Hematopoietic multipotent progenitor cell treated with erythropoietin and hydrocortisone succinate and interleukin-3 and kit ligand, for 15 days (in vitro differentiated cells): ENCODE results near the gene PDE3A.

Experiments
- DNase-seq: peaks from one replicate; pipeline ENCODE4 v3.0.0-alpha.2; 2015; ENCODE audit warnings: low spot score

Gene PDE3A

GRCh38 chr12:20458011-20458410 lies 89.7 kb downstream of the PDE3A start:
- no peak for DNase-seq

GRCh38 chr12:20459920-20460319 lies 91.6 kb downstream of the PDE3A start:
- DNase-seq = no peak

GRCh38 chr12:20460956-20461355 lies 92.6 kb downstream of the PDE3A start:
- DNase-seq = no peak

- peak; percentile 9 for DNase-seq
Observed at GRCh38 chr12:20463913-20464524, 95.7 kb downstream of the PDE3A start.

GRCh38 chr12:20469300-20469699 lies 101.0 kb downstream of the PDE3A start:
- no peak for DNase-seq

GRCh38 chr12:20469756-20470155 lies 101.4 kb downstream of the PDE3A start:
- no peak for DNase-seq

GRCh38 chr12:20472102-20472782 lies 103.9 kb downstream of the PDE3A start:
- DNase-seq = no peak

- DNase-seq = no peak
Observed at GRCh38 chr12:20473133-20473532, 104.8 kb downstream of the PDE3A start.

GRCh38 chr12:20474016-20474415 lies 105.7 kb downstream of the PDE3A start:
- no peak for DNase-seq

GRCh38 chr12:20474443-20474842 lies 106.1 kb downstream of the PDE3A start:
- no peak for DNase-seq

GRCh38 chr12:20475542-20475941 lies 107.2 kb downstream of the PDE3A start:
- DNase-seq = no peak

GRCh38 chr12:20476551-20476950 lies 108.2 kb downstream of the PDE3A start:
- no peak for DNase-seq

GRCh38 chr12:20477255-20477654 lies 108.9 kb downstream of the PDE3A start:
- DNase-seq = no peak

GRCh38 chr12:20477672-20478071 lies 109.3 kb downstream of the PDE3A start:
- DNase-seq = no peak

- no peak for DNase-seq
Observed at GRCh38 chr12:20482491-20483054, 114.2 kb downstream of the PDE3A start.

- DNase-seq = no peak
Observed at GRCh38 chr12:20483776-20484175, 115.4 kb downstream of the PDE3A start.

- DNase-seq = no peak
Observed at GRCh38 chr12:20486233-20486632, 117.9 kb downstream of the PDE3A start.

GRCh38 chr12:20487519-20487918 lies 119.2 kb downstream of the PDE3A start:
- no peak for DNase-seq

GRCh38 chr12:20489645-20490044 lies 121.3 kb downstream of the PDE3A start:
- no peak for DNase-seq

GRCh38 chr12:20490213-20490612 lies 121.9 kb downstream of the PDE3A start:
- no peak for DNase-seq

- DNase-seq = no peak
Observed at GRCh38 chr12:20491290-20491689, 123.0 kb downstream of the PDE3A start.

GRCh38 chr12:20492251-20492760 lies 124.0 kb downstream of the PDE3A start:
- no peak for DNase-seq

GRCh38 chr12:20493934-20494333 lies 125.6 kb downstream of the PDE3A start:
- DNase-seq = no peak
